GM18870 (cell line): ENCODE results near the gene KSR2.
"Not testable (repeated sequence)": the region's sequence is repeated elsewhere in the genome, so short reads cannot be mapped to it uniquely, and the experiment has no call there.

Experiments
- ATAC-seq: cut with Tn5 transposase; IDR thresholded peaks from one replicate; pipeline ENCODE4 v1.9.1; 2021; ENCODE audit warnings: moderate library complexity; ENCODE audit not compliant: unreplicated experiment

KSR2 gene

GRCh38 chr12:117645473-117645872 lies 323.3 kb downstream of the KSR2 start:
- ATAC-seq, result no peak

- ATAC-seq, result no peak
Observed at GRCh38 chr12:117643971-117644370, 324.8 kb downstream of the KSR2 start.

- ATAC-seq, result no peak
Observed at GRCh38 chr12:117641885-117642284, 326.9 kb downstream of the KSR2 start.

GRCh38 chr12:117640511-117640910 lies 328.3 kb downstream of the KSR2 start:
- no peak for ATAC-seq

GRCh38 chr12:117629454-117629853 lies 339.3 kb downstream of the KSR2 start:
- ATAC-seq, result no peak

GRCh38 chr12:117628711-117629110 lies 340.1 kb downstream of the KSR2 start:
- not testable (repeated sequence) for ATAC-seq

GRCh38 chr12:117622741-117623140 lies 346.0 kb downstream of the KSR2 start:
- ATAC-seq, result no peak

- no peak for ATAC-seq
Observed at GRCh38 chr12:117622087-117622486, 346.7 kb downstream of the KSR2 start.

- no peak for ATAC-seq
Observed at GRCh38 chr12:117607778-117608177, 361.0 kb downstream of the KSR2 start.

- no peak for ATAC-seq
Observed at GRCh38 chr12:117606945-117607344, 361.8 kb downstream of the KSR2 start.

GRCh38 chr12:117606024-117606423 lies 362.8 kb downstream of the KSR2 start:
- no peak for ATAC-seq

- no peak for ATAC-seq
Observed at GRCh38 chr12:117603316-117604113, 365.3 kb downstream of the KSR2 start.

GRCh38 chr12:117599849-117600248 lies 368.9 kb downstream of the KSR2 start:
- ATAC-seq, result no peak

- ATAC-seq, result no peak
Observed at GRCh38 chr12:117596968-117597367, 371.8 kb downstream of the KSR2 start.

- ATAC-seq, result no peak
Observed at GRCh38 chr12:117595751-117596150, 373.0 kb downstream of the KSR2 start.

- no peak for ATAC-seq
Observed at GRCh38 chr12:117594481-117594880, 374.3 kb downstream of the KSR2 start.

- no peak for ATAC-seq
Observed at GRCh38 chr12:117593815-117594400, 374.9 kb downstream of the KSR2 start.

GRCh38 chr12:117592588-117593305 lies 376.0 kb downstream of the KSR2 start:
- no peak for ATAC-seq

GRCh38 chr12:117590999-117591398 lies 377.8 kb downstream of the KSR2 start:
- no peak for ATAC-seq

GRCh38 chr12:117590386-117590785 lies 378.4 kb downstream of the KSR2 start:
- ATAC-seq, result no peak

GRCh38 chr12:117589021-117589420 lies 379.8 kb downstream of the KSR2 start:
- no peak for ATAC-seq
